Forelimb muscle (tissue), 1 donor: Measurements from ENCODE around the gene CBX8. TPM values are rescaled to one million over a fixed set of nuclear protein-coding genes. Genes with fewer than 3 reads are reported as not detected.
A peak's percentile ranks its signal among the peaks of the same experiment; 100 is the strongest.

Source experiments
- DNase-seq: peaks from one replicate; pipeline ENCODE4 v3.0.0-alpha.2; 2013; ENCODE audit warnings: low read depth
- polyA plus RNA-seq: library from polyadenylated mRNA; unstranded; fragments of 120-200 nt; gene quantifications from one replicate; pipeline ENCODE4 v1.2.1, GENCODE V29; 2013; ENCODE audit not compliant: insufficient read length

CBX8 gene
- 5.6 TPM for polyA plus RNA-seq

- DNase-seq: peak; percentile 95
These were observed at the start of gene CBX8 for GRCh38 chr17:79796763-79797491. Gene CBX8, minus strand, starts transcription at chr17:79797077. Its CDS starts 79 bp downstream, at chr17:79796998.

- DNase-seq: no peak
These were observed 48.7 kb upstream of the CBX8 start for GRCh38 chr17:79845601-79845949.

- no peak for DNase-seq
These were observed 48.2 kb upstream of the CBX8 start for GRCh38 chr17:79844869-79845600.

GRCh38 chr17:79843816-79844800 lies 47.2 kb upstream of the CBX8 start:
- no peak for DNase-seq

- no peak for DNase-seq
These were observed 46.6 kb upstream of the CBX8 start for GRCh38 chr17:79843474-79843815.

- DNase-seq: no peak
These were observed 46.0 kb upstream of the CBX8 start for GRCh38 chr17:79842656-79843473.

- no peak for DNase-seq
These were observed 45.3 kb upstream of the CBX8 start for GRCh38 chr17:79842136-79842655.

- no peak for DNase-seq
These were observed 44.7 kb upstream of the CBX8 start for GRCh38 chr17:79841369-79842135.

GRCh38 chr17:79840989-79841286 lies 44.1 kb upstream of the CBX8 start:
- DNase-seq: no peak

- no peak for DNase-seq
These were observed 43.6 kb upstream of the CBX8 start for GRCh38 chr17:79840269-79840988.

GRCh38 chr17:79839356-79840268 lies 42.7 kb upstream of the CBX8 start, which contains the start of gene CBX4:
Gene CBX4, minus strand, starts transcription at chr17:79839440. Its CDS starts 189 bp downstream, at chr17:79839251.
- peak; percentile 70 for DNase-seq

GRCh38 chr17:79838522-79839274 lies 41.8 kb upstream of the CBX8 start:
- no peak for DNase-seq

- DNase-seq: no peak
These were observed 41.1 kb upstream of the CBX8 start for GRCh38 chr17:79837888-79838521.

GRCh38 chr17:79836972-79837887 lies 40.4 kb upstream of the CBX8 start:
- DNase-seq: no peak

GRCh38 chr17:79836510-79836971 lies 39.7 kb upstream of the CBX8 start:
- no peak for DNase-seq

- no peak for DNase-seq
These were observed 39.2 kb upstream of the CBX8 start for GRCh38 chr17:79835953-79836509.
